ENCODE results near the gene GINS1.
"Not testable (repeated sequence)": the region's sequence is repeated elsewhere in the genome, so short reads cannot be mapped to it uniquely, and the experiment has no call there.

GINS1 gene

DNA sequence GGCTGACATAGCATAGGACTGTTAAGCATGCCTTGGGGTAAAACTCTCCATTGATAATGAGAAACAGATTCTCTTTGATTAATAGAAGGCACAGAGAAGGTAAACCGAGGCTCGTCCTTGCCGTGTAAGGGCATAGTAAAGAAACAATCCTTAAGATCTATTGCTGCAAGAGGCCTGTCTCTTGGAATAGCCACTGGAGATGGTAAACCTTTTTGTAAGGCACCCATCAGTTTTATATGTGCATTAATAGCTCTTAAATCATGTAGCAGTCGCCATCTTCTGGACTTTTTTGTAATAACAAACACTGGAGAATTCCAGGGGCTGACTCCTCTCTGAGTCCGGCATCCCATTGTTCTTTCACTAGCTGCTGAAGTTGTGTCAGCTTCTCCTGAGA, 8.4 kb upstream of the GINS1 start:
- H3K4me3 ChIP-seq (ENCODE audit: low read depth, low read length), result no peak overlapping the region
- peak; percentile 66 for DNase-seq (ENCODE audit: low read depth)
- TF ChIP-seq, protein P1, sequence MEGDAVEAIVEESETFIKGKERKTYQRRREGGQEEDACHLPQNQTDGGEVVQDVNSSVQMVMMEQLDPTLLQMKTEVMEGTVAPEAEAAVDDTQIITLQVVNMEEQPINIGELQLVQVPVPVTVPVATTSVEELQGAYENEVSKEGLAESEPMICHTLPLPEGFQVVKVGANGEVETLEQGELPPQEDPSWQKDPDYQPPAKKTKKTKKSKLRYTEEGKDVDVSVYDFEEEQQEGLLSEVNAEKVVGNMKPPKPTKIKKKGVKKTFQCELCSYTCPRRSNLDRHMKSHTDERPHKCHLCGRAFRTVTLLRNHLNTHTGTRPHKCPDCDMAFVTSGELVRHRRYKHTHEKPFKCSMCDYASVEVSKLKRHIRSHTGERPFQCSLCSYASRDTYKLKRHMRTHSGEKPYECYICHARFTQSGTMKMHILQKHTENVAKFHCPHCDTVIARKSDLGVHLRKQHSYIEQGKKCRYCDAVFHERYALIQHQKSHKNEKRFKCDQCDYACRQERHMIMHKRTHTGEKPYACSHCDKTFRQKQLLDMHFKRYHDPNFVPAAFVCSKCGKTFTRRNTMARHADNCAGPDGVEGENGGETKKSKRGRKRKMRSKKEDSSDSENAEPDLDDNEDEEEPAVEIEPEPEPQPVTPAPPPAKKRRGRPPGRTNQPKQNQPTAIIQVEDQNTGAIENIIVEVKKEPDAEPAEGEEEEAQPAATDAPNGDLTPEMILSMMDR (IDR thresholded peaks at IDR 0.05; ENCODE audit: insufficient read depth, low read depth, low read length, missing control alignments), result peak; percentile 55

DNA sequence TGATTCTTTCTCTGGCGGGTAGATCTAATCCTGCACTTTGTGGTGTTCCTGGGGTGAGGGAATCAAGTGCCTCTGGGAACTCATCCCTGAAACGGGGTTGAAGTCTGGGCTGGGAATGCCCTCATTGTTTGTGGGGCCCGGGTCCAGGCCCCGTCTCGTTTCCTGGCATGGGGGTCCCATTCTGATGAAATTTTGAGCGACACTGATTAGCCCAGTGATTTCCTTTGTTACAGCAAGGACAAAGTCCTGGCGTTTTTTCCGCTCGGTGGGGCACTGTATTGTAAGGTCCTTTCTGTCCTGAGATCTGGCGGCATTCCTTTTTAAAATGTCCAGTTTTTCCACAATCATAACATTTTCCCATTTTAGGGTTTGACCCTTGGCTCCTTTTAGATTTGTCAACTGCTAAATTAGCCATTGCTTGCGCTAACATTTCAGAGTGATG, 7.2 kb upstream of the GINS1 start:
- H3K4me3 ChIP-seq (ENCODE audit: low read depth, low read length); DNase-seq (ENCODE audit: low read depth): not testable (repeated sequence)

DNA sequence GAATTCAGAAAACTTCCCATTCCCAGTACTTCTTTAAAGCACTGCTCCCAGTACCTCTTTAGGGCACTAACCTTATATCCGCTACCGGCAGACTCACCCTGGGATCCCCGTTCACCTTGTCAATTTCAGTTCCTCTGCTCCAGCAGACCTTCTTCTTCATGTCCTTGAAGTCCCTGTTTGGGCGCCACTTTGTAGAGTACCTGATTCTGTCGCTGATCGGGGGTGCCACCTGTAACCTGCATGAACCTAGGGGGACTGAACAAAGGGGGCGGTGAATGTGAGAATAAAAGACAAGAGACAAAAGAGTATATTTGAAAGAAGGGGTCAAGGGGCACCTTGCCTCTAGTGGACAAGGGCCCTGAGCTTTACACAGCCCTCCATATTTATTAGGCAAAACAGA, 4.9 kb upstream of the GINS1 start:
- no peak for DNase-seq (ENCODE audit: low read depth)
- H3K4me3 ChIP-seq (ENCODE audit: low read depth, low read length), result no peak overlapping the region
- TF ChIP-seq, protein P1 (IDR thresholded peaks at IDR 0.05; ENCODE audit: insufficient read depth, low read depth, low read length, missing control alignments), result no peak

DNA sequence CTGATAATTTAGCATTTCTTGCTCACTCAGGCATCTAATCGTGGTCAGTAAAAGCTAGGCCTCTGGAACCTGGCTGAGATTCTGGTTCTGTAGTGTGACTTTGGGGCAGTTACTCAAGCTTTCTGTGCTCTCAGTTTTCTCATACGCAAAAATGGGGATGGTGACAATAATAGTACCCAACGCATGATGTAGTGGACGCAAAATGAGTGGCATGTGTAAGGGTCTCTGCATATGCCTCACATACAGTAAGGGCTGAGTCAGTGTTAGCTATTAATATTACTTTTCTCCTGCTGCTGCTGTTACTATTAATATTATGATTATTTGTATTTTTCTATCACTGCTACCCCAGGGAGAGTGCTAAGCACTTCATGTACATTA, 686 bp downstream of the GINS1 start:
- no peak for DNase-seq (ENCODE audit: low read depth)
- H3K4me3 ChIP-seq (ENCODE audit: low read depth, low read length), result peak overlapping the region; percentile 62
- TF ChIP-seq, protein P1 (IDR thresholded peaks at IDR 0.05; ENCODE audit: insufficient read depth, low read depth, low read length, missing control alignments), result no peak

DNA sequence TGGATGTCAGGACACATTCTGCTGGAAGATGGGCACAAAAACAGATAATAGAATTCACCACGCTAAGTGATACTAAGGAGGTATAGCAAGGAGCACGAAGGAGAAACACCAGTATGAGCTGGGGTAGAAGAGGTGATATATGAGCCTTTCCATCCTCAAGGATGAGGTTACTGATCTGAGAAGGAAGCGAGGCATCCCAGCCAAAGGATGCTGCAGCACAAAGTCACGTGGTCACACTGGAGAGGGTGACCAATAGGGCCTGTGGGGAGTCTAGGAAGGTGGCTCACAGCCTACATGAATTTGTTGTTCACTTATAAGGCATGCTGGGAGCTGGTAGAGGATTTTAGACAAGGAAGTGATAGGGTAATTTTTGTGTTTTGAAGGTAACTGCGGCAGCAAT, 1.4 kb downstream of the GINS1 start:
- TF ChIP-seq, protein P1 (IDR thresholded peaks at IDR 0.05; ENCODE audit: insufficient read depth, low read depth, low read length, missing control alignments), result no peak
- H3K4me3 ChIP-seq (ENCODE audit: low read depth, low read length), result peak overlapping the region; percentile 62
- no peak for DNase-seq (ENCODE audit: low read depth)

DNA sequence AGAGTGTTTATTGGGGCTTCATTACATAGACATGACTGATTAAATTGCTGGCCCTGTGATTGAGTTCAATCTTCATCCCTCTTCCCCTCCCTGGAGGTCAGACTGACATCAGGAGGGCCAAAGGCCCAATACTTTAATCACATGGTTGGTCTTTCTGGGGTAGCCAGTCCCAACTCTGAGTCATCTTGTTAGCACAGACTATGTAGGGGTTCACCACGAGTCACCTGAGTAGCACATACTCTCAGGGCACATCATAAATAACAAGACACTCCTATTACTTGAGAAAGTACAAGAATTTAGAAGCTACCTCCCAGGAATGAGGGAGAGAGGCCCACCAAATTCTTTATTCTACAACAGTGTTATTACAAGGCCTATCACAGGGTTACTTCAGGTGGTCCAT, 11.3 kb downstream of the GINS1 start:
- TF ChIP-seq, protein P1 (IDR thresholded peaks at IDR 0.05; ENCODE audit: insufficient read depth, low read depth, low read length, missing control alignments), result no peak
- DNase-seq (ENCODE audit: low read depth), result no peak
- H3K4me3 ChIP-seq (ENCODE audit: low read depth, low read length), result no peak overlapping the region

DNA sequence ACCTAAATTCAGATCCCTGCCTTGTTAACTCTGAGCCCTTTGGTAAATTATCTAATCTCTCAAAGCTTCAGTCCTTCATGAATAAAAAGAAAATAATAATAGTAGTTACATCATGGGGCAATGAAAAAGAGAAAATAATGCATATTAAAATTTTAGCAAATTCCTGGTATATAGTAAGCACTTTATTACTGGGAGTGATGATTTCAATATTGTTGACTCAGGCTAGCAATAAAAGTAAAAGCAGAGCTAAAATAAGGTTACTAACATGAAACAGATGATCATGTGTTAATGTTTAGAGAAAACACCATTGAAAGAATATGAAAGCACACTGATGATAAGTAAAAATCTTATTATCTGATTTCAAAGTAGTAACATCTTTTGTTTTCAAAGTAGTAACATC, 13.6 kb downstream of the GINS1 start:
- DNase-seq (ENCODE audit: low read depth), result no peak
- TF ChIP-seq, protein P1 (IDR thresholded peaks at IDR 0.05; ENCODE audit: insufficient read depth, low read depth, low read length, missing control alignments), result no peak
- H3K4me3 ChIP-seq (ENCODE audit: low read depth, low read length), result no peak overlapping the region
